Keratinocyte (primary cell): ENCODE measurements around the gene CATSPER1. TPM values are rescaled to one million over a fixed set of nuclear protein-coding genes. Genes with fewer than 3 reads are reported as not detected.

Experiments
- DNase-seq: peaks from one replicate; pipeline ENCODE4 v3.0.0-alpha.2; 2011; ENCODE audit warnings: low read depth, missing footprints, low spot score
- FAIRE-seq: peaks from 2 replicates; lab custom pipeline; 2011; peaks lifted over from hg19 to GRCh38; lab: Jason Lieb, UNC
- H2AFZ ChIP-seq: 2 replicates; pipeline ENCODE4 v1.6.0; 2012; ENCODE audit warnings: low read length, control low read depth, inconsistent platforms; ENCODE audit not compliant: control insufficient read depth
- H3K27ac ChIP-seq: 2 replicates; pipeline ENCODE4 v1.5.1; 2011; ENCODE audit warnings: low read length; ENCODE audit not compliant: control insufficient read depth, insufficient read depth
- H3K27me3 ChIP-seq: 3 replicates; pipeline ENCODE4 v1.6.0; 2011; ENCODE audit warnings: low read length; ENCODE audit not compliant: control insufficient read depth, insufficient read depth; ENCODE audit errors: extremely low read depth
- H3K36me3 ChIP-seq, 2 experiments: 2 replicates in 1 of 2; 3 replicates in 1 of 2; pipeline ENCODE4 v1.5.1; 2011; ENCODE audit warnings: low read length in 2 of 2, mild to moderate bottlenecking in 1 of 2; ENCODE audit not compliant: control insufficient read depth in 2 of 2, insufficient read depth in 2 of 2; ENCODE audit errors: extremely low read depth in 1 of 2
- H3K4me1 ChIP-seq: 3 replicates; pipeline ENCODE4 v1.5.1; 2011; ENCODE audit warnings: low read length; ENCODE audit not compliant: control insufficient read depth, insufficient read depth; ENCODE audit errors: extremely low read depth
- H3K4me2 ChIP-seq: 3 replicates; pipeline ENCODE4 v1.6.0; 2011; ENCODE audit warnings: low read depth, low read length; ENCODE audit not compliant: control insufficient read depth, insufficient read depth; ENCODE audit errors: extremely low read depth
- H3K4me3 ChIP-seq, 3 experiments: fragments of 200-600 bp in 1 of 3; sonication (generic) in 1 of 3; 2 replicates in 2 of 3; 3 replicates in 1 of 3; pipeline ENCODE4 v1.5.1; 2011 to 2016; ENCODE audit warnings: low read length in 3 of 3, mild to moderate bottlenecking in 3 of 3, control low read depth in 2 of 3, inconsistent platforms in 1 of 3, low read depth in 1 of 3, mixed read lengths in 1 of 3, mixed run types in 1 of 3, moderate library complexity in 1 of 3; ENCODE audit not compliant: control insufficient read depth in 2 of 3, insufficient read depth in 2 of 3; ENCODE audit errors: extremely low read depth in 1 of 3
- H3K79me2 ChIP-seq: 2 replicates; pipeline ENCODE4 v1.6.0; 2012; ENCODE audit warnings: low read length; ENCODE audit not compliant: control insufficient read depth, insufficient read depth
- H3K9ac ChIP-seq: 3 replicates; pipeline ENCODE4 v1.6.0; 2011; ENCODE audit warnings: low read length; ENCODE audit not compliant: control insufficient read depth, insufficient read depth; ENCODE audit errors: extremely low read depth
- H3K9me1 ChIP-seq: 3 replicates; pipeline ENCODE4 v1.6.0; 2011; ENCODE audit warnings: low read length; ENCODE audit not compliant: control insufficient read depth, insufficient read depth; ENCODE audit errors: extremely low read depth
- H3K9me3 ChIP-seq: 2 replicates; pipeline ENCODE4 v1.5.1; 2012; ENCODE audit warnings: low read depth, low read length; ENCODE audit not compliant: control insufficient read depth
- H4K20me1 ChIP-seq: 3 replicates; pipeline ENCODE4 v1.6.0; 2011; ENCODE audit warnings: low read length; ENCODE audit not compliant: control insufficient read depth, insufficient read depth; ENCODE audit errors: extremely low read depth
- EZH2 ChIP-seq: IDR thresholded peaks from one replicate; pipeline ENCODE4 v1.6.1; 2012; ENCODE audit warnings: inconsistent platforms, mild to moderate bottlenecking, low read length, moderate library complexity
- dilution Hi-C: fragments of 300-500 bp; cut with MboI; formaldehyde crosslinking; loops from one replicate; pipeline ENCODE4 v1.7.0; 2020; ENCODE audit warnings: low sequenced_read_pairs; ENCODE audit not compliant: extremely low pct_ligation_motif_present
- polyA plus RNA-seq, 5 experiments: library from polyadenylated mRNA; depleted of rRNA in 3 of 5; stranded (reverse) in 3 of 5; stranded (forward) in 1 of 5; unstranded in 1 of 5; fragments of >200 nt; gene quantifications; 1 replicate in 1 of 5; 2 replicates in 3 of 5; 3 replicates in 1 of 5; pipeline versions ENCODE4 v1.2.1 to v1.2.3, GENCODE V29; 2011 to 2012; ENCODE audit warnings: missing spikeins in 2 of 5, low read depth in 1 of 5, low replicate concordance in 1 of 5
- TF ChIP-seq, protein P1 (sequence below), 3 experiments: IDR thresholded peaks in 1 of 3; conservative IDR thresholded peaks in 1 of 3; optimal IDR thresholded peaks in 1 of 3; 2 replicates in 2 of 3; 3 replicates in 1 of 3; pipeline versions ENCODE3 to v1.5.1; 2011; ENCODE audit warnings: low read length in 3 of 3, mild to moderate bottlenecking in 3 of 3, moderate library complexity in 2 of 3, control low read depth in 1 of 3, inconsistent platforms in 1 of 3; ENCODE audit not compliant: insufficient read depth in 2 of 3; ENCODE audit errors: extremely low read depth in 1 of 3

CATSPER1 gene
- polyA plus RNA-seq, 1 donor (not counting 4 experiments of a cell fraction or from before 2014, with no cell fraction given), result not detected

DNA sequence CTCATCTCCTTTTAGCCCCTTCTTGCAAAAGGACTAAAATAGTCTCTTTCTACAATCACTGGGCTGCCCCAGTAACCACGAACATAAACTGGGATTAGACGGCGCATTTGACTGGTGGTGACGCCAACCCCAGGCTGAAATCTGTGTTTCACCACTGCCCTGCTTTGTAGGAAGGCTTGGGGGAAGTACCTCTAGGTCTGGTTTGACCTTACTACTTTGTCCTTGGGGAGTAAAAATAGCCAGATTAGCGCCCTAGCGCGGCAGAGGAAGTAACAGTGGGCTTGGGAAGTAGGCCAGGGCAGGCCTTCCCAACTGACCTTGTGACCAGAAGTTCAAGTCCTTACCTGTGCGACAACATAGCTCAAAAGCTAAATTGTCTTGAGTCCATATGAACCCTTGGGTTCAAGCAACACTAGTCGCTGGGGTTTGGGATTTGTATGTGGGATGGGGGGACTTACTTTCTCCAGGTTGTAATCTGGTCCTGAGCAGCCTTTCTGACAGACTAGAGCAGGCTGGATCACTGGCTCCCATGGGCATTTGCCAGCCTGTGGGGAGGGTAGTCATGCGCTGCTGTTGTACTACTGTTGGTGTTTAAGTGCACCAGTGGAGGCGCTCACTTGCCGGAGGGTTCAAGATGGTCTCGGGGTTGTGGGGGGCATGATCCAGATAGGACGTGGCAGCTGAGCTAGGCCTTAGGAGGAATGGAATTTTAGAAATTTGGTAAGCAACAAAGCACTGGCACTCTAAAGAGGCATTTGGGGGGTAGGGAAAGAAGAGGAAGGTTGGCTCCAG, 42.8 kb upstream of the CATSPER1 start:
- H3K79me2 ChIP-seq, result peaks cover 27% of the 10 kb centered on the region
- no peaks in the 10 kb centered on the region for H3K9me1 ChIP-seq
- TF ChIP-seq, protein P1, sequence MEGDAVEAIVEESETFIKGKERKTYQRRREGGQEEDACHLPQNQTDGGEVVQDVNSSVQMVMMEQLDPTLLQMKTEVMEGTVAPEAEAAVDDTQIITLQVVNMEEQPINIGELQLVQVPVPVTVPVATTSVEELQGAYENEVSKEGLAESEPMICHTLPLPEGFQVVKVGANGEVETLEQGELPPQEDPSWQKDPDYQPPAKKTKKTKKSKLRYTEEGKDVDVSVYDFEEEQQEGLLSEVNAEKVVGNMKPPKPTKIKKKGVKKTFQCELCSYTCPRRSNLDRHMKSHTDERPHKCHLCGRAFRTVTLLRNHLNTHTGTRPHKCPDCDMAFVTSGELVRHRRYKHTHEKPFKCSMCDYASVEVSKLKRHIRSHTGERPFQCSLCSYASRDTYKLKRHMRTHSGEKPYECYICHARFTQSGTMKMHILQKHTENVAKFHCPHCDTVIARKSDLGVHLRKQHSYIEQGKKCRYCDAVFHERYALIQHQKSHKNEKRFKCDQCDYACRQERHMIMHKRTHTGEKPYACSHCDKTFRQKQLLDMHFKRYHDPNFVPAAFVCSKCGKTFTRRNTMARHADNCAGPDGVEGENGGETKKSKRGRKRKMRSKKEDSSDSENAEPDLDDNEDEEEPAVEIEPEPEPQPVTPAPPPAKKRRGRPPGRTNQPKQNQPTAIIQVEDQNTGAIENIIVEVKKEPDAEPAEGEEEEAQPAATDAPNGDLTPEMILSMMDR (optimal IDR thresholded peaks at IDR 0.05 in 1 of 3, IDR thresholded peaks at IDR 0.05 in 1 of 3, conservative IDR thresholded peaks at IDR 0.05 in 1 of 3; ENCODE audit: extremely low read depth in 1 of 3, insufficient read depth in 2 of 3, low read length in 3 of 3), result peak in 2 of 3 experiments; percentile 47 to 56
- TF ChIP-seq EZH2, result no peak
- peak overlapping the region; percentile 35 to 62 (median 46) for H3K4me3 ChIP-seq
- no peak overlapping the region for H2AFZ ChIP-seq
- H3K4me1 ChIP-seq, result peaks cover 19% of the 10 kb centered on the region
- FAIRE-seq, result no peak
- no peaks in the 10 kb centered on the region for H3K27me3 ChIP-seq
- H3K27ac ChIP-seq, result peak overlapping the region; percentile 66
- H3K36me3 ChIP-seq, result peaks cover 27 to 47% of the 10 kb centered on the region in 2 experiments
- peaks cover 11% of the 10 kb centered on the region for H4K20me1 ChIP-seq
- dilution Hi-C loops, result no loop called here
- no peak for DNase-seq
- H3K9me3 ChIP-seq, result no peaks in the 10 kb centered on the region
- peak overlapping the region; percentile 75 for H3K4me2 ChIP-seq
- peak overlapping the region; percentile 80 for H3K9ac ChIP-seq

DNA sequence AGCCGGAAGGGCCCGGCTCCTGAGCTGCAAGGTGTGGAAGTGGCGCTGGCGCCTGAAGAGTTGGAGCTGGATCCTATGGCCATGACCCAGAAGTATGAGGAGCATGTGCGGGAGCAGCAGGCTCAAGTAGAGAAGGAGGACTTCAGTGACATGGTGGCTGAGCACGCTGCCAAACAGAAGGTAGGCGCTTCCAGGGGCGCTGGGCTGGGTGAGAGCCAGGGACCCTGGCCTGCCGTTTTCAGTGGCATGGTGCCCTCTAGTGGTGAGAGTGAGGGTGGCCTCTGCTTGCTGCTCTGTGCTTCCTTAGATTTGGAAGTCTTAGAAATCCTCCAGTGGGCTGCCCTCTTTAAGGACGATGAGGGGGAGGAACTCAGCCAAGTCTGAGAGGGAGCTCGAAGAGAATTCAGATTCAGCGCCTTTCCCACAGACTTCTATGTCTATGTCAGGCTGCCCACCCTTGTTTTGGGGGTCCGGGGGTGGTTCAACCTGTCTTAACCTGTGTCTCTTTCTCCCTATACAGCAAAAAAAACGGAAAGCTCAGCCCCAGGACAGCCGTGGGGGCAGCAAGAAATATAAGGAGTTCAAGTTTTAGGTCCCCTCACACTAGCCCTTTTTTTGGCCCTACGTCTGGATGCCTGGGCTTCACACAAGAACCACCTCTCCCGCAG, 42.0 kb upstream of the CATSPER1 start:
- Histone ChIP-seq H3K9me1 (no peaks in the 10 kb centered on the region), H3K27ac (peak overlapping the region; percentile 66), H4K20me1 (peaks cover 11% of the 10 kb centered on the region), H3K4me2 (no peak overlapping the region), H3K9me3 (no peaks in the 10 kb centered on the region), H3K9ac (no peak overlapping the region), H3K36me3 (peaks cover 34 to 53% of the 10 kb centered on the region in 2 experiments), H2AFZ (no peak overlapping the region), H3K27me3 (no peaks in the 10 kb centered on the region), H3K79me2 (peaks cover 34% of the 10 kb centered on the region), H3K4me1 (peaks cover 19% of the 10 kb centered on the region), H3K4me3 (no peak overlapping the region)
- TF ChIP-seq EZH2, result no peak
- TF ChIP-seq, protein P1 (optimal IDR thresholded peaks at IDR 0.05 in 1 of 3, IDR thresholded peaks at IDR 0.05 in 1 of 3, conservative IDR thresholded peaks at IDR 0.05 in 1 of 3; ENCODE audit: extremely low read depth in 1 of 3, insufficient read depth in 2 of 3, low read length in 3 of 3), result peak; percentile 93 to 96 (median 94)
- no peak for DNase-seq
- FAIRE-seq, result no peak
- dilution Hi-C loops, result no loop called here
